Large intestine (tissue), 3 donors: ENCODE data around the gene CRYBG2. TPM values are rescaled to one million over a fixed set of nuclear protein-coding genes. Genes with fewer than 3 reads are reported as not detected.

ENCODE experiments used
- DNase-seq, 2 donors: peaks; one replicate each; pipeline versions ENCODE4 v3.0.0 to v3.0.0-alpha.2; 2013
- H3K27ac ChIP-seq: one replicate; pipeline ENCODE4 v1.5.1; 2013; ENCODE audit warnings: low read length
- H3K27me3 ChIP-seq: 2 replicates; pipeline ENCODE4 v1.6.1; 2013; ENCODE audit warnings: low read length; ENCODE audit not compliant: control insufficient read depth, insufficient read depth
- H3K36me3 ChIP-seq: 2 replicates; pipeline ENCODE4 v1.6.1; 2013; ENCODE audit warnings: low read length; ENCODE audit not compliant: control insufficient read depth, insufficient read depth
- H3K4me1 ChIP-seq: one replicate; pipeline ENCODE4 v1.6.1; 2013; ENCODE audit warnings: low read length; ENCODE audit not compliant: control insufficient read depth, insufficient read depth
- H3K4me3 ChIP-seq: one replicate; pipeline ENCODE4 v1.5.1; 2013; ENCODE audit warnings: low read length
- H3K9me3 ChIP-seq: one replicate; pipeline ENCODE4 v1.6.1; 2013; ENCODE audit warnings: mild to moderate bottlenecking, low read depth, low read length, moderate library complexity; ENCODE audit not compliant: control insufficient read depth
- WGBS: methylation state at CpG from one replicate; pipeline ENCODE4 v1.1.5; 2013; ENCODE audit warnings: low lambda C conversion rate; ENCODE audit not compliant: insufficient coverage; 5-methylcytosine and 5-hydroxymethylcytosine counted together
- polyA plus RNA-seq: library from polyadenylated mRNA; unstranded; fragments of 120-200 nt; gene quantifications from one replicate; pipeline ENCODE4 v1.2.1, GENCODE V29; 2013

CRYBG2 gene
- polyA plus RNA-seq, 1 donor = 3.9 TPM

DNA sequence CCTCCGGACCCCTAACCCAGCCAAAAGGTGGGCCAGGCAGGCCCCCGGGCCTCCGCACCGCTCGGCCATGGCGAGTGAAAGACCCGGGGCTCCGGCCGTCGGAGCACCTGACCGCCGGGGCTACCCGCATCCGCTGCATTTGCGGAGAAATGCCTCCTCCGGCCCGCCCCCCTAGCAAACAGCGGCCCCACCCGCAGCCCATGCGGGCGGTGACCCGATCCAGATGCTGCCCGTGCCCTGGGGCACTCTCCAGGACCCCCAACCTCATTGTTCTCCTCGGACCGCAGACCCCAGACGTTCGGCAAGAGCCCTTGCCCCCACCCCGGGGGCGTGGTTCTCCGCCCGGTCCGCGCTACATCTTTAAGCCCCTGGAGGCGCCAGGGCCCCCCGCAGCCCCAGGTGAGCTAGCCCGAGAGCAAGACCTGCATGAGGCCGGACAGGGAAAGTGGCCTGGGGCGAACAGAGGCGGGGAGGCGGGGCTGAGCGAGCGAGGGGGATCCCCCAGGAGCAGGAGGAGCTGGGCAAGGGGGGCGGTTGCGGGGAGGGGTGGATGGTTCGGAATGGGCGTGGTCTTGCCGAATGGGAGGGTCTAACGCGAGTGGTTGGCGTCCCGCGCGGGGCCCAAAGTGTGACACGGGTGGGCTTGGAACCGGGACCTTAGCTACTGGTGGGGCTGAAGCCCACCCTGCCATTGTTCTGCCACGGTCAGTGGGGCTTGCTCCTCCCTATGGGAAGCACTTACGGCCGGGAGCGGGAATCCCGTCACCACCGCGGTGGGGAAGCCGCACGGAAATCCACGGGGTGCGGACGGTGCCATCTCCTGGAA lies 6.3 kb upstream of the CRYBG2 start:
- peak; percentile 36 to 60 for DNase-seq
- Histone ChIP-seq H3K27ac (peak overlapping the region; percentile 94), H3K9me3 (peaks cover 5% of the 10 kb centered on the region), H3K27me3 (peaks cover 37% of the 10 kb centered on the region), H3K4me3 (peak overlapping the region; percentile 39), H3K36me3 (no peaks in the 10 kb centered on the region), H3K4me1 (peaks cover 59% of the 10 kb centered on the region)
- no CpG with 5 or more reads among the region's 67 CpGs for WGBS

DNA sequence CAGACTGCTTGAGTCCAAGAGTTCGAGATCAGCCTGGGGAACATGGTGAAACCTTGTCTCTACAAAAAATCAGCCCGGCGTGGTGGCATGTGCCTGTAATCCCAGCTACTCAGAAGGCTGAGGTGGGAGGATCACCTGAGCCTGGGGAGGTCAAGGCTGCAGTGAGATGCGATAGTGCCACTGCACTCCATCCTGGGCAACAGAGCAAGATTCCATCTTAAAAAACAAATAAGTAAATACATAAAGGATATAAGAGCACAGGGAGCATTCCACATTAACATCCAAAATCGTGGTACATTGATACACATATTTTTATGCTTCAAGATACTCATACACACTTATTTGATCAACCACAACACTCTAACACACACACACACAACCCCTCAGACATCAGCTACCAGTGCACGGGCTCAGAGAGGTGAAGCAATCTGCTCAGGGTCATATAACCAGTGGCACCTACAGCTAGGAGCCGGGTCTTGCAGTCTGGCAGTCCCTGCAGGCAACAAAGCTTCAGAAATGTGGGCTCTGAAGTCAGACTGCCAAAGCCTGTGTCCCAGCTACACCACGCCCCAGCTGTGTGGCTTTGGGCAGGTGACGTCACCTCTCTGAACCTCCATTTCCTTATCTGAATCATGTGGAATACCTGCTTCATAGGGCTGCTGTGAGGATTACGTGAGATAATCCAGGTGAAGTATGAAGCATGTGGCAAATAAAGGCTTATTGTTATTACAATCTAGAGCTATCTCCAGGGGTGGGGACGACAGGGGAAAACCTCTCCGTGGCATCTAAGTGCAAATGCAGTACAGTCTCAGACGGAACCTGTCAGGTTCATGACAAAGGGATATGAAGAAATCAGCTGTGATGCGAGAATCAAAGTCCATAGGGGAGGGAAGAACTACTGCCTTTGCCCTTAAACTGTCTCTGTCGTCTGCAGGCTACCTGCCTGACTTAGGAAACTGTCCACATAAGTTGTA lies 4.8 kb upstream of the CRYBG2 start:
- H3K27me3 ChIP-seq = peaks cover 33% of the 10 kb centered on the region
- no CpG with 5 or more reads among the region's 15 CpGs for WGBS
- H3K4me1 ChIP-seq = peaks cover 73% of the 10 kb centered on the region
- peak; percentile 92 to 97 for DNase-seq
- no peak overlapping the region for H3K4me3 ChIP-seq
- peak overlapping the region; percentile 94 for H3K27ac ChIP-seq
- H3K9me3 ChIP-seq = peaks cover 5% of the 10 kb centered on the region
- H3K36me3 ChIP-seq = no peaks in the 10 kb centered on the region

DNA sequence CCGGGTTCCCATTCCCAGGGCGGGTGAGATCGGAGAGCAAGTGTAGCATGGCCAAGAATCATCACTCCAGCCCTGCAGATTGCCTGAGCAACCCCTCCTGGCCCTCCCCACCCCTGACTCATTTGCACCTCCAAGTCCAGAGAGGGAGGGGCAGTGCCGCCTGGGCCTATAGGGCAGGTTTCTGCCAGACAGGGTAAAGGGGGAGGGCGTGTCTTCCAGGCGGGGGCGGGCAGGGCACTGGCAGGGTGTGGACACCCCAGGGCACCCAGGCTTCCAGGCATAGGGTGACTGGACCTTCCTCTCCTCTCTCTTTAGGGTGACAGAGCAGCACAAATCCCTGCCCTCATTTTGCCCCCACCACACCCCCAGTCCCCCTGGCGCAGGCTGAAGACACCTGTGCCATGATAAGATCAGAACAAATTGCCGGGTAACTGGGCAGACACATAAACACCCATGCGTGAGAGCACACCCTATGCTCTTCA lies 3.2 kb upstream of the CRYBG2 start:
- H3K27ac ChIP-seq = peak overlapping the region; percentile 94
- peaks cover 27% of the 10 kb centered on the region for H3K27me3 ChIP-seq
- peaks cover 84% of the 10 kb centered on the region for H3K4me1 ChIP-seq
- no peak overlapping the region for H3K4me3 ChIP-seq
- no CpG with 5 or more reads among the region's 10 CpGs for WGBS
- peak; percentile 85 to 91 for DNase-seq
- H3K9me3 ChIP-seq = peaks cover 5% of the 10 kb centered on the region
- no peaks in the 10 kb centered on the region for H3K36me3 ChIP-seq

DNA sequence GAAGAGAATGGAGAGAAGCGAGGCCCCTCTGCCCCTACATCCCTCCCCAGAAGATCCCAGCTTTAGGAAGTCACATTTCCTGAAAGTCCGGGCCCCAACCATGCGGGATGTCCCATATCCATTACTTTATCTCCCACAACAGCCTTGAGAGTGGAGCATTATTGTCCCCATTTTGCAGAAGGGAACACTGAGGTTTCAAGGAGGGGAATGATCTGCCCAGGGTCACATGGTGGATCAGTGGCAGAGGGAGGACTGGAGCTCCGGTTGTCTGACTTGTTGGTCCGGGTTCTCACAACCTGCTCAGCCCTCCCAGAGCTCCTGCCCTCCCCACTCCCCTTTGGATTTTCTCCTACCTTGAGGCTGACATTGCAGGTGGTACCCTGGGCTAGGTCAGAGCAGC lies 2.2 kb upstream of the CRYBG2 start:
- H3K9me3 ChIP-seq = peaks cover 5% of the 10 kb centered on the region
- H3K36me3 ChIP-seq = no peaks in the 10 kb centered on the region
- H3K27me3 ChIP-seq = peaks cover 18% of the 10 kb centered on the region
- no CpG with 5 or more reads among the region's 5 CpGs for WGBS
- no peak for DNase-seq
- H3K4me1 ChIP-seq = peaks cover 93% of the 10 kb centered on the region
- H3K27ac ChIP-seq = peak overlapping the region; percentile 94
- no peak overlapping the region for H3K4me3 ChIP-seq

DNA sequence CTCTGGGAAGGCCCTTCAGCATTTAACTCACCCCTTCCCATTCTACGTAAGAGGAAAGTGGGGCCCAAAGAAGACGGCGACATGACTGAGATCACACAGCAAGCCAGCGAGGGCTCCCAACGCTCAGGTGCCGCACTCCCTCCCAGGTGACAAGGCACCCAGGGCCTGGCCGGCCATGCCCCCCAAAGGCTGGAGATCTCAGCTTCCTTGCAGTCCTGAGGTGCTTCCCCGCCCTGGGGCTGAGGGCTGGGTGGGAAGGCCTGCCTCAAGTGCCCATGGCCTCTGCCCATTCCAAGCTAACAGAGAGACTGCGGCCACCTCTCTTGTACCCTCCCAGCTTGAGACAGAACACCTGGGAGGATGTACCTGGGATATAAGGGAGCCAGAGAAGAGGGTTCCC lies 1.0 kb upstream of the CRYBG2 start:
- peaks cover 2% of the 10 kb centered on the region for H3K9me3 ChIP-seq
- no peak for DNase-seq
- no peak overlapping the region for H3K4me3 ChIP-seq
- H3K36me3 ChIP-seq = no peaks in the 10 kb centered on the region
- peaks cover 7% of the 10 kb centered on the region for H3K27me3 ChIP-seq
- peak overlapping the region; percentile 99 for H3K27ac ChIP-seq
- H3K4me1 ChIP-seq = peaks cover 93% of the 10 kb centered on the region
- no CpG with 5 or more reads among the region's 9 CpGs for WGBS

DNA sequence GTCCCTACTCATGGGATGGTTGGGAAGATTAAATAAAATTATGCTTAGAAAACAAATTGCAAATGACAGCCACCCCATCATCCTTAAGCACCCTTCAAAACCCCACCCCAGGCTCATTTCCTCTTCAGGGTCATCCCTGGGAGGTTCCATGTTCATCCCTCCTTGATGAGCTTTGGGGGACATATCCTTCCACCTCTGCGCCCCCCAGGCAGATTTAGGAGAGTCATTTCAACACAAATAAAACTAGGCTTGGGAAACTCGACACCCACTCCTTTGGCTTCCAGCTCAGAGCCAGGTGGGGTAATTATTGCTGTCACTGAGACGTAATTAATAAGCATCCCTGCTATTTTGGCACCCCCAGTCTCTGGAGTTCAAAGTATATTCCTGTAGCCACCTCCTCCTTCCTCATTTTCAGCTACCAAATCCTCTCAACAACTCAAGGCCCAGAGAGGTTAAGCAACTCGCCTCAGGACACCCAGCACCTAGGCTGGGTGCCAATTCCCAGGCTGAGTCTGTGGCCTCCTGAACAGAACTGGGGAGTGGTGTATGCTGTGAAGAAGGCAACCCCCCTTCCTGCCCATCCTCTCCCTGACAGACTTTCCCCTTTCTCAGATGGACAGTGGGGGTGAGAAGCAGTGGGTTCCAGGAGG lies 595 bp downstream of the CRYBG2 start:
- no CpG with 5 or more reads among the region's 4 CpGs for WGBS
- peak overlapping the region; percentile 99 for H3K27ac ChIP-seq
- no peaks in the 10 kb centered on the region for H3K9me3 ChIP-seq
- peak overlapping the region; percentile 29 for H3K4me3 ChIP-seq
- H3K27me3 ChIP-seq = no peaks in the 10 kb centered on the region
- H3K36me3 ChIP-seq = no peaks in the 10 kb centered on the region
- H3K4me1 ChIP-seq = peaks cover 79% of the 10 kb centered on the region
- no peak for DNase-seq

DNA sequence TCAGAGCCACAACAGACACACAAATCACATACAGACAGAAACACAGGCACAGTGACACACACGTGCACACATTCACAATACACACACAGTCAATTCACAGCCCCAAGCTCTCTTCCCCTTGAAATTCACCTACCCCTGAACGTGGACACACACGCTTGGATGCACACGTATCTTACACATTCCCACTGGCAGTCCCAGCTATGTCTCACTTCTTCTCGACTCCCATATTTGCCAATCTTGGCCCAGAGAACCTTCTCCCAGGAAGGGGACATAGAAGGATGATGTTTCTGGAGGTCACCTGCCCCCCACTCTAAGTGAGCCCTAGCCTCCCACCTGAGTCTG lies 1.6 kb downstream of the CRYBG2 start:
- Histone ChIP-seq H3K27me3 (no peaks in the 10 kb centered on the region), H3K9me3 (no peaks in the 10 kb centered on the region), H3K4me3 (no peak overlapping the region), H3K4me1 (peaks cover 69% of the 10 kb centered on the region), H3K27ac (peak overlapping the region; percentile 99), H3K36me3 (no peaks in the 10 kb centered on the region)
- WGBS = no CpG with 5 or more reads among the region's 5 CpGs
- peak in 1 of 2 donors; percentile 43 for DNase-seq

DNA sequence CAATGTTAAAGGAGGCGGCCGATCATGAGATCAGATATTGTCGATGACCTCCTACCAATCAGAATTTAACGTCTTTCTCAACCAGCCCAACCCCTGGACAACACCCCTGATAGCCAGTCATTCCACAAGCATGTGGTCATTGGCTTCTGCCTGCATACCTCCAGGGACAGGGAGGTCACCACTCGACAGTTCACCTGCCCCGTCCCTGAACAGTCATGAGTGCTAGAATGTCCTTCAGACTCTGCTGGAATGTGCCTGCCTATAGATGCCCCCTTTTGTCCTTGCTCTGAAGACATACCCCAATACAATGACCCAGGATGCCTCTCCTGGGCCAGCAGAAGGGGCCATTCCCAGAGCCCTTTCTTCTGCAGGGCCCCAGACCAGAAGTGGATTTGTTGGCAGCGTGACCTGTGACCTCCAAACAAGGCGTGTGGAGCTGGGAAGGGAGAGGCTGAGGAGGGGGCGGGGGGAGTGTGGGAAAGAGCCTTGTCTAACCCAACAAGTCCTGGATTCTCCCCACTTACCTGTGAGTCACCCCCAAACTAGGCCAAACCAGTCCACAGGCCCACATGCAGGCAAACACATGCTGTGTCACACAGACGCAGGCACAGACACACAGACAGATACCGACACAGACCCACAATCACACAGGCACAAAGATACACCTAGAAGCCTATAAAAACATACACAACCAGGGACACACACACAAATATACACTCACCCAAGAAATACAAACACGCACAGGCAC lies 2.2 kb downstream of the CRYBG2 start:
- peak; percentile 88 to 92 for DNase-seq
- Histone ChIP-seq H3K4me1 (peaks cover 64% of the 10 kb centered on the region), H3K27me3 (no peaks in the 10 kb centered on the region), H3K27ac (peak overlapping the region; percentile 99), H3K9me3 (no peaks in the 10 kb centered on the region), H3K36me3 (no peaks in the 10 kb centered on the region), H3K4me3 (no peak overlapping the region)
- no CpG with 5 or more reads among the region's 12 CpGs for WGBS

DNA sequence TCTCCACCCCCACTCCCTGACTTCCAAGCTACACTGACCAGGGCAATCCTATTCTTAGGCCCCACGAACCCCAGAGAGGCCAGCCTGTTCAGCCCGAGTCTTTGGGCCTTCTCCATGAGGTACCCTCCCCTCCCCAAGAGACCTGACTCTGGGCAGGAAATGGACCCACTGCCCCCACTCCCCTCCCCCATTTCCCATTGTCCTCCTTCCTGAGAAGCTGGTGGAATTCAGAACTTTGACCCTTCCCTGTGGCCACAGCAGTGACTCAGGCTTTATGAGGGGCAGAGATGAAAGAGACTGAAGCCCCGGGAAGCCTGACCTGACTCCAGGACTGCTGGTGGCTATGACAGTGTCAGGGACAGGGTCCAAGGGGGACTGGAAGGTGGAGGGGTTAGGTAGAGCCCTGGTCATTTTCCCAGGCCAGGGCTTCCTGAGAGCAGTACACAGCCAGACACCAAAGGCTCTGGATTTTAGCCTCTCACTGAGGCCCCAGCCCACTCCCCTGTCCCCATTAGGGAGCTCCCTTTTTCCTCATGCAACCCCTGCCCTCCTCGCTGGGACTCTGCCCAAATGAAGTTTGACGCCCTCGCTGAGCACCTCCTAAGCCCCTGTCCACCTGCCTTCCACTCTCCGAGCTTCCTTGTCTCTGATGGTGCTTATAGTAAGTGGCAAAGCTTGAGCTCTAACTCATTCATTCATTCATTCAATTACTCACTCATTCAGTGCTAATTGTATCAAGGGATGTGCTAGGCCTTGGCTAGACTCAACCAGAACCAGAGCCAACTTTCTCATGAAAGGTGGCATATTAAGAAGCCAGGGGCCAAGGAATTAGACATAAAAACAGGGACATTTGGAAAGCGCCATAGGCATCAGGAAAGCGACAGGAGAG lies 3.0 kb downstream of the CRYBG2 start:
- Histone ChIP-seq H3K9me3 (no peaks in the 10 kb centered on the region), H3K27ac (peak overlapping the region; percentile 99), H3K27me3 (no peaks in the 10 kb centered on the region), H3K36me3 (no peaks in the 10 kb centered on the region), H3K4me1 (peaks cover 56% of the 10 kb centered on the region), H3K4me3 (no peak overlapping the region)
- no CpG with 5 or more reads among the region's 9 CpGs for WGBS
- DNase-seq = peak; percentile 91 to 95
